ENCODE data around the gene RNF19B.

DNA sequence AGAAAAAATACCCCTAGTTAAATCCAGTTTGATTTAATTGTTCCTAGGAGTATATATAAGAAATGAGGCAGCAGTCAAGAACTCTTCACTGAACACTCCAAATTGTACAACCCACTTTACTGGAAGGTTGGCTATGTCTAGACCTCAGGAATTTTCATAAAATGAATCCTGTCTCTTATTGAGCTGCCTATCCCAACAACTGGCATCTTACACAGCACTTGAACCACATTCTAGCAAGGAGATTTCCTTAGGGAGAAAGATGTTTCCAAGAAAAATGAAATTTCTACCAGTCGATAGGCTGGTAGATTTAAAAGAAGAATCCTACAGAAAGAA, 16.3 kb downstream of the RNF19B start:
- no peak for TF ChIP-seq TAF1 (IDR thresholded peaks at IDR 0.05; ENCODE audit: borderline replicate concordance, low read depth, low read length)
- no peak for TF ChIP-seq POLR2AphosphoS5 (IDR thresholded peaks at IDR 0.05; ENCODE audit: low read depth, low read length)
- TF ChIP-seq POLR2A (IDR thresholded peaks at IDR 0.05; ENCODE audit: low read depth, low read length), result no peak
